Stimulated activated CD4-positive, alpha-beta T cell treated with anti-CD3 and anti-CD28 coated beads, Interleukin-4, amount 100 ng/mL, for 48 hours (primary cell): Measurements from ENCODE around the gene ATP6V1D.
A peak's percentile ranks its signal among the peaks of the same experiment; 100 is the strongest.
"Not testable (repeated sequence)": the region's sequence is repeated elsewhere in the genome, so short reads cannot be mapped to it uniquely, and the experiment has no call there.

ENCODE experiments used
- DNase-seq, 2 donors: peaks; one replicate each; pipeline ENCODE4 v3.0.0-alpha.2; 2020; ENCODE audit warnings: low read depth in 2 of 2

The ATP6V1D gene

GRCh38 chr14:67359775-67360469 lies at the start of gene ATP6V1D, which contains the start of gene EIF2S1:
Gene ATP6V1D, minus strand, starts transcription at chr14:67359804. Its CDS starts 106 bp downstream, at chr14:67359698.
Gene EIF2S1, plus strand, starts transcription at chr14:67360328. Its CDS starts 4,440 bp downstream, at chr14:67364768.
- peak; percentile 96 to 99 for DNase-seq

- not testable (repeated sequence) for DNase-seq
Measured at GRCh38 chr14:67408122-67408801, 48.7 kb upstream of the ATP6V1D start.

GRCh38 chr14:67405771-67406170 lies 46.2 kb upstream of the ATP6V1D start:
- no peak for DNase-seq

- no peak for DNase-seq
Measured at GRCh38 chr14:67400434-67400833, 40.8 kb upstream of the ATP6V1D start.

- no peak for DNase-seq
Measured at GRCh38 chr14:67397536-67397935, 37.9 kb upstream of the ATP6V1D start.

- DNase-seq: no peak
Measured at GRCh38 chr14:67396381-67396970, 36.9 kb upstream of the ATP6V1D start.

- no peak for DNase-seq
Measured at GRCh38 chr14:67395876-67396189, 36.2 kb upstream of the ATP6V1D start.

GRCh38 chr14:67395086-67395875 lies 35.7 kb upstream of the ATP6V1D start:
- DNase-seq: no peak

GRCh38 chr14:67393689-67394088 lies 34.1 kb upstream of the ATP6V1D start:
- no peak for DNase-seq

GRCh38 chr14:67392800-67393199 lies 33.2 kb upstream of the ATP6V1D start:
- DNase-seq: no peak

- no peak for DNase-seq
Measured at GRCh38 chr14:67392123-67392522, 32.5 kb upstream of the ATP6V1D start.

- no peak for DNase-seq
Measured at GRCh38 chr14:67391268-67391667, 31.7 kb upstream of the ATP6V1D start.

GRCh38 chr14:67389811-67390534 lies 30.4 kb upstream of the ATP6V1D start:
- no peak for DNase-seq

GRCh38 chr14:67389275-67389674 lies 29.7 kb upstream of the ATP6V1D start:
- DNase-seq: no peak

GRCh38 chr14:67387195-67387594 lies 27.6 kb upstream of the ATP6V1D start:
- no peak for DNase-seq

GRCh38 chr14:67385618-67386017 lies 26.0 kb upstream of the ATP6V1D start:
- DNase-seq: no peak

- no peak for DNase-seq
Measured at GRCh38 chr14:67385120-67385519, 25.5 kb upstream of the ATP6V1D start.

- DNase-seq: no peak
Measured at GRCh38 chr14:67377916-67378315, 18.3 kb upstream of the ATP6V1D start.

GRCh38 chr14:67373347-67373746 lies 13.7 kb upstream of the ATP6V1D start:
- DNase-seq: no peak

GRCh38 chr14:67372833-67373232 lies 13.2 kb upstream of the ATP6V1D start:
- no peak for DNase-seq
